OCI-LY7 (cell line): ENCODE measurements around the gene TNRC6C. TPM values are rescaled to one million over a fixed set of nuclear protein-coding genes. Genes with fewer than 3 reads are reported as not detected.

ENCODE experiments used
- BruUV-seq: library from RNA; stranded (reverse); fragments of 400-500 nt; replicated peaks from 2 replicates; lab custom pipeline; 2021; lab: Mats Ljungman, UMichigan
- CTCF ChIA-PET: fragments of 300-600 bp; sonication (Branson Sonifier 250); formaldehyde crosslinking; loops from one replicate; lab custom pipeline; 2022; ENCODE audit warnings: antibody characterized with exemption; ENCODE audit not compliant: unreplicated experiment; lab: Charles Lee
- POLR2A ChIA-PET: fragments of 300-600 bp; sonication (Branson Sonifier 250); formaldehyde crosslinking; loops from one replicate; lab custom pipeline; 2022; ENCODE audit warnings: antibody characterized with exemption; lab: Charles Lee
- DNase-seq: peaks from one replicate; pipeline ENCODE4 v3.0.0-alpha.2; 2015; ENCODE audit warnings: low spot score
- H2AFZ ChIP-seq: fragments of 200-600 bp; sonication (generic), shearing (Covaris generic); 2 replicates; pipeline ENCODE4 v1.6.1; 2014; ENCODE audit warnings: mild to moderate bottlenecking, antibody characterized with exemption, low read length, moderate library complexity
- H3K27ac ChIP-seq: fragments of 200-600 bp; sonication (generic); 2 replicates; pipeline ENCODE4 v1.5.1; 2014; ENCODE audit warnings: mixed run types, low read depth, mild to moderate bottlenecking, moderate library complexity, low read length, inconsistent platforms; ENCODE audit not compliant: poor library complexity, severe bottlenecking
- H3K36me3 ChIP-seq: fragments of 200-600 bp; sonication (generic); 2 replicates; pipeline ENCODE4 v1.6.1; 2014; ENCODE audit warnings: mild to moderate bottlenecking, antibody characterized with exemption, low read length, moderate library complexity, mixed read lengths; ENCODE audit not compliant: insufficient read depth
- H3K4me1 ChIP-seq: fragments of 200-600 bp; sonication (generic); 2 replicates; pipeline ENCODE4 v1.5.1; 2014; ENCODE audit warnings: mild to moderate bottlenecking, low read length; ENCODE audit not compliant: insufficient read depth, poor library complexity, severe bottlenecking
- H3K4me2 ChIP-seq: fragments of 200-600 bp; sonication (generic); 2 replicates; pipeline ENCODE4 v1.6.1; 2014; ENCODE audit warnings: mild to moderate bottlenecking, low read length
- H3K4me3 ChIP-seq: fragments of 200-600 bp; sonication (generic); 2 replicates; pipeline ENCODE4 v1.5.1; 2014; ENCODE audit warnings: mild to moderate bottlenecking, low read depth, low read length; ENCODE audit not compliant: poor library complexity, severe bottlenecking
- H3K79me2 ChIP-seq: fragments of 200-600 bp; sonication (generic); 2 replicates; pipeline ENCODE4 v1.6.1; 2016; ENCODE audit warnings: low read depth, mild to moderate bottlenecking, low read length, moderate library complexity, mixed read lengths; ENCODE audit not compliant: insufficient read depth
- H3K9me2 ChIP-seq: fragments of 200-600 bp; sonication (generic); 2 replicates; pipeline ENCODE4 v1.6.1; 2016; ENCODE audit warnings: mild to moderate bottlenecking, low read length, mixed read lengths; ENCODE audit not compliant: insufficient read depth
- H3K9me3 ChIP-seq: fragments of 200-600 bp; sonication (generic); 2 replicates; pipeline ENCODE4 v1.6.1; 2014; ENCODE audit warnings: mild to moderate bottlenecking, mixed run types, low read length, mixed read lengths
- H4K20me1 ChIP-seq: fragments of 200-600 bp; sonication (generic); 2 replicates; pipeline ENCODE4 v1.6.1; 2014; ENCODE audit warnings: mild to moderate bottlenecking, antibody characterized with exemption, low read length, moderate library complexity, mixed read lengths; ENCODE audit not compliant: insufficient read depth
- CTCF ChIP-seq: fragments of 200-600 bp; sonication (generic); conservative IDR thresholded peaks from 2 replicates; pipeline ENCODE4 v1.5.1; 2014; ENCODE audit warnings: mild to moderate bottlenecking, antibody characterized with exemption, low read length, moderate library complexity, mixed read lengths
- EZH2phosphoT487 ChIP-seq: fragments of 200-600 bp; sonication (generic); IDR thresholded peaks from 2 replicates; pipeline ENCODE4 v1.6.1; 2018; ENCODE audit warnings: low read depth, borderline replicate concordance, mild to moderate bottlenecking, mixed run types, antibody characterized with exemption, low read length, moderate library complexity, mixed read lengths
- intact Hi-C: fragments of 100-400 bp; cut with micrococcal nuclease; formaldehyde crosslinking; loops from one replicate; pipeline ENCODE4 v1.10.0; 2022; ENCODE audit not compliant: unreplicated experiment
- total RNA-seq, 2 experiments: library from RNA; depleted of rRNA in 1 of 2; stranded (reverse); fragments of >200 nt in 1 of 2; shearing (Covaris generic) in 1 of 2; gene quantifications; 2 replicates each; pipeline ENCODE4 v1.2.3, GENCODE V29; 2014 to 2022

The TNRC6C gene
- total RNA-seq, 2 experiments from 2014 or later = 8.5 to 25.2 TPM

GRCh38 chr17:78103311-78103710, 144.8 kb downstream of the TNRC6C start:
- POLR2A ChIA-PET = no interaction called here

GRCh38 chr17:78104540-78104941, 146.0 kb downstream of the TNRC6C start:
- no peak for DNase-seq
- H3K4me1 ChIP-seq = no peaks in the 10 kb centered on the region
- TF ChIP-seq EZH2phosphoT487 = no peak
- no peak for TF ChIP-seq CTCF
- no peak overlapping the region for H3K4me2 ChIP-seq
- H3K4me3 ChIP-seq = no peak overlapping the region
- intact Hi-C loops = no loop called here
- H3K9me2 ChIP-seq = no peaks in the 10 kb centered on the region
- no peak overlapping the region for H3K27ac ChIP-seq
- peaks cover 39% of the 10 kb centered on the region for H3K36me3 ChIP-seq
- no TSS peak for BruUV-seq
- ChIA-PET POLR2A (no interaction called here), CTCF (no interaction called here)
- no peaks in the 10 kb centered on the region for H3K79me2 ChIP-seq
- H3K9me3 ChIP-seq = no peaks in the 10 kb centered on the region
- no peak overlapping the region for H2AFZ ChIP-seq
- no peaks in the 10 kb centered on the region for H4K20me1 ChIP-seq

More at GRCh38 chr17:78103311-78103710, 144.8 kb downstream of the TNRC6C start:
- Histone ChIP-seq H2AFZ (no peak overlapping the region), H3K9me2 (no peaks in the 10 kb centered on the region), H3K9me3 (no peaks in the 10 kb centered on the region), H3K27ac (no peak overlapping the region), H3K4me2 (no peak overlapping the region), H3K4me3 (no peak overlapping the region), H4K20me1 (no peaks in the 10 kb centered on the region), H3K4me1 (no peaks in the 10 kb centered on the region), H3K36me3 (peaks cover 42% of the 10 kb centered on the region), H3K79me2 (no peaks in the 10 kb centered on the region)
- no TSS peak for BruUV-seq
- TF ChIP-seq EZH2phosphoT487 = no peak
- TF ChIP-seq CTCF = no peak
- CTCF ChIA-PET = no interaction called here
- DNase-seq = no peak
- intact Hi-C loops = no loop called here

GRCh38 chr17:78105101-78105500, 146.6 kb downstream of the TNRC6C start:
- no TSS peak for BruUV-seq
- POLR2A ChIA-PET = interaction anchor here (1.2 kb wide), 1 partner anchor 7 kb away, joined by 3 read pairs; no protein-coding TSS in a partner anchor
- H3K9me2 ChIP-seq = no peaks in the 10 kb centered on the region
- no peaks in the 10 kb centered on the region for H4K20me1 ChIP-seq
- no peak for DNase-seq
- intact Hi-C loops = no loop called here
- TF ChIP-seq EZH2phosphoT487 (no peak), CTCF (no peak)
- H3K27ac ChIP-seq = no peak overlapping the region
- H2AFZ ChIP-seq = no peak overlapping the region
- H3K4me2 ChIP-seq = no peak overlapping the region
- CTCF ChIA-PET = no interaction called here
- no peak overlapping the region for H3K4me3 ChIP-seq
- H3K9me3 ChIP-seq = no peaks in the 10 kb centered on the region
- H3K4me1 ChIP-seq = no peaks in the 10 kb centered on the region
- peaks cover 35% of the 10 kb centered on the region for H3K36me3 ChIP-seq
- H3K79me2 ChIP-seq = no peaks in the 10 kb centered on the region
